GM13977 (cell line): ENCODE results near the gene ZNF341.

ENCODE experiments used
- DNase-seq: peaks from one replicate; pipeline ENCODE4 v3.0.0; 2012; ENCODE audit warnings: low spot score
- in situ Hi-C: fragments of 300-500 bp; cut with MboI; formaldehyde crosslinking; loops from one replicate; pipeline ENCODE4 v1.12.0; 2022; ENCODE audit warnings: low sequenced_read_pairs, low pct_unique_long_range_greater_than_20kb, mixed read lengths, inconsistent platforms; ENCODE audit not compliant: unreplicated experiment
- TF ChIP-seq, protein P1 (sequence below): IDR thresholded peaks from 2 replicates; pipeline ENCODE4 v1.5.1; 2012; ENCODE audit warnings: mild to moderate bottlenecking, control low read depth; ENCODE audit not compliant: insufficient read depth; ENCODE audit errors: extremely low read depth, missing control alignments

ZNF341 gene

DNA sequence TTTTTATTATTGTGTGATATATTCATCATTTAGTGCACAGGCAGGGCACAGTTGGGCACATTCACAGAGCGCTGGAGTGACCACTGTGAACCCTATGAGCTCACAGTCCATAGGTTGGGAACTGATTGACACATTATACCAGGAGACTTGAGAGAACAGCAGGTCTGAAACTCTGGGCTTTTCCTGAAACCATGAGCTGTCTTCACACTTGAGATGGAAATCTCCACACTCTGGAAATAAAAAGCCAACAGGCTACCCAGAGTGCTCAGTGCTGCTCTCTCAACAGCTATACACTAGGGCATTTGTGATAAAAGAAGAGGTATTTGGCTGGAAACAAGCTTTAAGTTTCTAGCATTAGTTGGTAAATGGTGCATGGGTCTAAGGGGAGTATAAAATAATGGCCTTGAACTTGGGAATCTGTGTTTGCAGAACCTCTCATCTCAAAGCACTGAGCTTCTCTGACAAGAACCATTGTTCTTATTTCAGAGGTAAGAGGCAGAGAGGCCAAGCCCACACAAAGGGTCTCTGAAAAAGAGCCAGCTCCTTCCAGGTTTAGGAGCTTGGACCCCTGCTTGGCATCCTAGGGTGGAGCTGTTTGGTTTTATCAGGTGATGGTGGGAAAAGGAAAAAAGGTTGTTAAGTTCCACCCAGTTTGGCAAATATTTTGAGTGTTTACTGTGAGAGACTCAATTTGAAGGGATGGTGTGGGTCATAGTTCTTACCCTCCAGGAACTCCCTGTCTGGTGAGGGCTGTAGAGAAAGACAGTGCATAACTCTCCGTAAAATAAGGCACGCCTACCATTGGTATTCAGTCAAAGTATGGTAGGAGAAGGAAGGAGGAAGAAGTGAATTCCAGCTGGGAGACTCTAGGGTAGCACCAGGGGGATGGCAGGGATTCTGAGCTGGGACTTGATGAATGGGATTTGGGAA, 93.8 kb downstream of the ZNF341 start:
- DNase-seq, result no peak
- TF ChIP-seq, protein P1, sequence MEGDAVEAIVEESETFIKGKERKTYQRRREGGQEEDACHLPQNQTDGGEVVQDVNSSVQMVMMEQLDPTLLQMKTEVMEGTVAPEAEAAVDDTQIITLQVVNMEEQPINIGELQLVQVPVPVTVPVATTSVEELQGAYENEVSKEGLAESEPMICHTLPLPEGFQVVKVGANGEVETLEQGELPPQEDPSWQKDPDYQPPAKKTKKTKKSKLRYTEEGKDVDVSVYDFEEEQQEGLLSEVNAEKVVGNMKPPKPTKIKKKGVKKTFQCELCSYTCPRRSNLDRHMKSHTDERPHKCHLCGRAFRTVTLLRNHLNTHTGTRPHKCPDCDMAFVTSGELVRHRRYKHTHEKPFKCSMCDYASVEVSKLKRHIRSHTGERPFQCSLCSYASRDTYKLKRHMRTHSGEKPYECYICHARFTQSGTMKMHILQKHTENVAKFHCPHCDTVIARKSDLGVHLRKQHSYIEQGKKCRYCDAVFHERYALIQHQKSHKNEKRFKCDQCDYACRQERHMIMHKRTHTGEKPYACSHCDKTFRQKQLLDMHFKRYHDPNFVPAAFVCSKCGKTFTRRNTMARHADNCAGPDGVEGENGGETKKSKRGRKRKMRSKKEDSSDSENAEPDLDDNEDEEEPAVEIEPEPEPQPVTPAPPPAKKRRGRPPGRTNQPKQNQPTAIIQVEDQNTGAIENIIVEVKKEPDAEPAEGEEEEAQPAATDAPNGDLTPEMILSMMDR, result no peak
- in situ Hi-C loops, result no loop called here

DNA sequence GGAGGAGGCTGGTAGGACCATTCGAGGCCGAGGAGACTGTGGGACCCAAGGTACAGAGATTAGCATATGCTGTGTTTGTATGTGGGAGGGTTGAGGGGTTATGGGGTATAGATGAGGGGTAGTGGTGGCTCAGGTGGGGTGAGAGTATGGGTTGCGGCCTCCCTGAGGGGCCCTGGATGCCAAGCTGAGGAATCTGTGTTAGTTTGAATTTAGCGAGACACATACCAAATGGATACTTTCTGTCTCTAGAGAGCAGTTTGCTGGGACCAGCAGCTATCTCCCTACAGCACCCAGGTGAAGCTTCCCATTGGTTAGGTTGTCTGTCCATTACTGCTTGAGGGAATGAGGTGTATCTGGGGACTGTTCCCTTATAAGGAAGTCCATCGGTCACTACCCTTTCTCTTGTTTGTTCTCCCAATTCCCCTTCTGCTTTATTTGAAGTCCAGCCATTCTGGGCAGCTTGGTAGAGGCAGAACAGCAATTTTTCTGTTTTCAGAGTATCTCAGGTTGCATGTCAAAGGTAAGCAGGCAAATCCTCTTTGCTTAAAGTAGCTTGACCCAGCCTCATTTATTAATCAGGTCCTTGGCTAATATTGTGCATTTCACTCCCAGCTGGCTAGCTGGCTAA, 94.6 kb downstream of the ZNF341 start:
- no peak for DNase-seq
- in situ Hi-C loops, result no loop called here
- TF ChIP-seq, protein P1, result no peak

DNA sequence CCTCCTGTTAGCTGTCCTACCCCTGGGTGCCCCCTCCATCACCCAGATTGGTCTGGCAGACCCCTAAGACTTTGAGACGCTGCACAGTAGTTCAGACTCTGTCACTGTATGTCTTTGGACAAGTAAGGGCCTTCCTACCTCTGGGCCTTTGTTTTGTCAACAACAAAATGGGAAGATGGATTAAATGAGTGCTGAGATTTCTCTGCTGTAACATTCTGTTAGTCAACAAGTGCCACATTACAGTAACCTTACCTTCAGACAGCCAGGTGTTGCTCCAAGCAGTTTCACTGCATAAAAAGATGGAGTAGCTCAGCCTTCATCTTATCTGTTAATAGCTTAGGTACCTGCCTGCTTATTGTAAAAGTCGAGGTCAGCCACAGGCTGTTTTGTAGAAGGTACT, 95.3 kb downstream of the ZNF341 start:
- in situ Hi-C loops, result no loop called here
- TF ChIP-seq, protein P1, result no peak
- DNase-seq, result no peak

DNA sequence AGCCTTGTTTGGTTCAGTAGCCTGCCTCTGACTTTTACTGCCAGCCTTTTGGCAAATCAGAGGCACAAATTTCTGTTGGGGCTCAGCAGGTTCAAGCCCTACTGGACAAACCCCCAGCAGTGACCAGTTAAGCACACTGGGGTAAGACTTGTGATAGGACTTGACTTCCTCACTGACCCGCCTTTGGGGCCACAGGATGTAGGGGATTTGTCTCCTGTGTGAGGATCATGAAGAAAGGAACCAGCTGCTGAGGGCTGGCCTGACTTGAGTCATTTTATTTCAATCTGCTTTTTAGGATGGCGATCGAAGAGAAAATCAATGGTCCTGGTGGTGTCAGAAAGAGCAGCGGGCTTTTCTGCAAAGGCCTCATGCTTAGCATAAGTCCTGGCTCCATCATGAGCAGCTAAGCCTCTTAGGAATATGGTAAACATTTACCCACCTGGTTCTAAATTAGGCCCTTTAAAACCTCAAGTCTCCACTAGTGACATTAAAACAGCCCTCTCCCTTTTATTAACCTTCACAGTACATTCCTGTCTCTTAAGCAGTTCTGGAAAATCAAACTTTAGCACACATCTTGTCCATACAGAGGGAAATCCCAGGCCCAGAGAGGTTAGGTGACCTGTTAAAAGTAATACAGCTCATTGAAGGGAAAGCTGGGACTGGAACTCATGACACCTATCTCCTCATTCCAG, 96.0 kb downstream of the ZNF341 start:
- TF ChIP-seq, protein P1, result no peak
- DNase-seq, result no peak
- in situ Hi-C loops, result no loop called here

DNA sequence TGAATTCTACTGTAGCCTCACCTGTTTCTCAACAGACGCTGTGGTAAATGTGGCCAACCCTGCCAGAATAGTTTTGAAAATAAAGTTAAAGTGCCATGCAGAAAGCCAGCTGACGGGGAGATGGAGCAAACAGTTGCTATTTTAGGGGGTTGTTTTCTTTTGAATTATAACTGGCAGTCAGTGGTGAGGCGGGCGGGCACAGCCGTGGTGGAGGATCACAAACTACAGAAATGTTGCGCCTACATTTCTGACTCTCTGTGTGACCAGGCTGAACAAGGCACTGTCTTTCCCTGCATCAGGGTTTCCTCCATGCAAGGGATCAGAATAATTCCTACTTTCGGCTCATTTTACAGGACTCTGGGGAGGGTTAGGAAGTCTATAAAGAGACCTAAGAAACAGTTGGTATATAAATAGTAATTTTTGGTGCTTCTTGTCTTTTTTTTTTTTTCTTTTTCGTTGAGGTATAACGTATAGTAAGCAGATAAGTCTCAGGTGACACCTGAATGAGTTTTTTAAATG, 96.6 kb downstream of the ZNF341 start:
- TF ChIP-seq, protein P1, result no peak
- DNase-seq, result no peak
- in situ Hi-C loops, result no loop called here

DNA sequence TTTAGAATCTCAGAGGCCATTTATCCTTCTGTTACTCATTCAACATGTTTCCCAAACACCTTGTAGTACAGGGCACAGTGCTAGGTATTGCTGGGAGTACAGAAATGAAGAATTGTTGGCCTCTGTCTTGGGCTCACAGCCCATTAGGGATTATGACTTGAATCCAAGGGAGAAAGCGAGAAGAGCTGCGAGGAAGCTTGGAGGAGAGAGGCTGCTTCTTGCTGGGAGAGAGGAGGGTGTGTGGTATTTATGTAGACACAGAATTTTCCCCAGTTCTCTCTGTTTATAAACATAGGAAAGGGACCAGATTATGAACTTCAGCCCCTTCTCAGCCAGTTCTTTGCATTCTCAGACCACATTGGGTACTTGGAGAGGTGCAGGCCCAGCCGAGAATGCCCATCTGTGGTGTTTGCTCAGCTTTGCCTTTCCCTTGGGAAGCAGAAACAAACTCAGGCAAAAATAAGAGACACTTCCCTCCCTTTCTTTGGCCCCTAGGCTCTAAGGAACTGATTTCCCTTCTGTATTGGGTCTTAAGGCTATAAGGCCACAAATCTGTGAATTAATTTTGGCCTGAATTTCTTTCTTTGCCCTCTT, 97.3 kb downstream of the ZNF341 start:
- in situ Hi-C loops, result no loop called here
- no peak for DNase-seq
- TF ChIP-seq, protein P1, result no peak
